ENCODE data around the gene NLGN1. TPM values are rescaled to one million over a fixed set of nuclear protein-coding genes. Genes with fewer than 3 reads are reported as not detected.

Gene NLGN1
- total and polyA plus RNA-seq, 9 of the 15 experiments (the other 6 are each of a cell fraction or from before 2014, with no cell fraction given): under 0.01 to 0.01 TPM; not detected in 7

DNA sequence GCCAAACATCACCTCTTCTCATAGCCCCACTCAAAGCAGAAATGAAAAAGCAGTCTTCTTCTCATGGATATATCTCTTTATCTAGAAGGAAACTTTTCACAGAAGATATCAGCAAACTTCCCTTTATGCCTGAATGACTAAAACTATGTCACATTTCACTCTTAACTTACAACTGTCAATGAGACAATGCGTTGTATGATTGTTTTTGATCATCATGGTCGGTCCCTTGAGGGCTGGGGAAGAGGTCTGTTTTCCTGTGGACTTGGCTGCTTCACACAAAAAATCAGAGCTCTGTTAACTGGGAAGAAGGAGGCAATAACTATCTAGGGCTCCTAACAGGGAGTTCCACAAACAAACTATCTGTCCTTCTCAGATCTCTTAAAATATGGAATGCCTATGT lies 5.1 kb downstream of the NLGN1 start (continued):
- no peak for TF ChIP-seq DMBX1 (CRISPR knock-in tag; IDR thresholded peaks at IDR 0.05; ENCODE audit: borderline replicate concordance)
- TF ChIP-seq MCM3 (IDR thresholded peaks at IDR 0.05): no peak
- TF ChIP-seq RBBP5 (IDR thresholded peaks at IDR 0.05; ENCODE audit: borderline replicate concordance, insufficient read depth, low read length, poor library complexity, severe bottlenecking): no peak
- TF ChIP-seq CHD1 (IDR thresholded peaks at IDR 0.05; ENCODE audit: low read length): no peak

DNA sequence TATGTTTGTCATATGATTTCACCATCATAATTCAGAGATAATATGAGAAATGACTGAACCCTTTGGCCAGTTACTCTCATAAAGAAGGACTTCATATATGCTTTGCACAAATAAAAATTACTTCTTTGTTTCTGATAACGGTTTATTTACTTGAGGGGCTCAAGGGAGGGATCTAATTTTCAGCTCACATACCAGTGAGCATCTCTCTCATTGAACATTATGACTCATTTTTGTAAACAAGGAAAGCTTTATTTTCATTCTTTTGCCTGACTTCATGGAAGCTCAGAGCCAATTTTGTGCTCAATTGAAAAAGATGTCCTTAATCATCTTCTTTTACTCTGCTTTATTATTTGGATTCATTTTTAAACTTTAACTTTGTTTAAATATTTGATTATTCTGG lies 5.8 kb downstream of the NLGN1 start:
- no peak for TF ChIP-seq BRD4 (IDR thresholded peaks at IDR 0.05)
- 0% methylated on average over 1 of the region's 1 CpG for WGBS (ENCODE audit: insufficient coverage, low coverage, missing lambda C conversion rate)
- H3K4me2 ChIP-seq (ENCODE audit: insufficient read depth, low read length): no peak overlapping the region

GRCh38 chr3:173404156-173404555 lies 6.6 kb downstream of the NLGN1 start:
- no peak for DNase-seq (ENCODE audit: extremely low read depth in 1 of 4, low spot score in 3 of 4)
- no peaks in the 10 kb centered on the region for H3K27me3 ChIP-seq (ENCODE audit: control insufficient read depth in 2 of 2, insufficient read depth in 2 of 2, low read length in 2 of 2)
- H3K4me3 ChIP-seq: no peak overlapping the region
- in situ Hi-C loops (cut with MboI) (no loop called here), intact Hi-C loops (cut with micrococcal nuclease) (no loop called here)
- no peaks in the 10 kb centered on the region for H3K4me1 ChIP-seq (replicated peaks in 1 of 2; ENCODE audit: control insufficient read depth in 2 of 2, insufficient read depth in 2 of 2, low read length in 2 of 2)
- H4K20me1 ChIP-seq (replicated peaks; ENCODE audit: control insufficient read depth, insufficient read depth, low read length): no peaks in the 10 kb centered on the region
- no peak overlapping the region for H3K4me2 ChIP-seq (ENCODE audit: insufficient read depth, low read length)
- no peak overlapping the region for H3K9ac ChIP-seq (ENCODE audit: insufficient read depth in 1 of 2, low read depth in 2 of 2, low read length in 2 of 2)
- CTCF ChIA-PET (ENCODE audit: low intra/inter-chr PET ratio): no interaction called here
- H2AFZ ChIP-seq (ENCODE audit: low read depth, low read length): no peak overlapping the region
- BruUV-seq (replicated peaks): no TSS peak
- H3K9me3 ChIP-seq (replicated peaks; ENCODE audit: control insufficient read depth, insufficient read depth, low read depth, low read length): no peaks in the 10 kb centered on the region
- no peaks in the 10 kb centered on the region for H3K79me2 ChIP-seq (ENCODE audit: control insufficient read depth, insufficient read depth, low read length)
- POLR2A ChIA-PET: no interaction called here
- H3K36me3 ChIP-seq (ENCODE audit: control insufficient read depth, insufficient read depth, low read length): no peaks in the 10 kb centered on the region
- ATAC-seq: no peak
- no peaks in the 10 kb centered on the region for H3K9me1 ChIP-seq (ENCODE audit: control insufficient read depth, insufficient read depth, low read length)
- FAIRE-seq: no peak
- H3K27ac ChIP-seq (ENCODE audit: extremely low read depth, low read depth, low read length): no peak overlapping the region
- WGBS (ENCODE audit: insufficient coverage, low coverage, missing lambda C conversion rate): 7% methylated on average over 1 of the region's 1 CpG
- TF ChIP-seq PATZ1 (CRISPR knock-in tag; IDR thresholded peaks at IDR 0.05; ENCODE audit: borderline replicate concordance) (no peak), CXXC5 (CRISPR knock-in tag; IDR thresholded peaks at IDR 0.05) (no peak), ZEB2 (IDR thresholded peaks at IDR 0.05) (no peak), ZNF12 (CRISPR knock-in tag; IDR thresholded peaks at IDR 0.05) (no peak), KHSRP (IDR thresholded peaks at IDR 0.05) (no peak), YBX1 (IDR thresholded peaks at IDR 0.05) (no peak)
- TF ChIP-seq, protein P1, sequence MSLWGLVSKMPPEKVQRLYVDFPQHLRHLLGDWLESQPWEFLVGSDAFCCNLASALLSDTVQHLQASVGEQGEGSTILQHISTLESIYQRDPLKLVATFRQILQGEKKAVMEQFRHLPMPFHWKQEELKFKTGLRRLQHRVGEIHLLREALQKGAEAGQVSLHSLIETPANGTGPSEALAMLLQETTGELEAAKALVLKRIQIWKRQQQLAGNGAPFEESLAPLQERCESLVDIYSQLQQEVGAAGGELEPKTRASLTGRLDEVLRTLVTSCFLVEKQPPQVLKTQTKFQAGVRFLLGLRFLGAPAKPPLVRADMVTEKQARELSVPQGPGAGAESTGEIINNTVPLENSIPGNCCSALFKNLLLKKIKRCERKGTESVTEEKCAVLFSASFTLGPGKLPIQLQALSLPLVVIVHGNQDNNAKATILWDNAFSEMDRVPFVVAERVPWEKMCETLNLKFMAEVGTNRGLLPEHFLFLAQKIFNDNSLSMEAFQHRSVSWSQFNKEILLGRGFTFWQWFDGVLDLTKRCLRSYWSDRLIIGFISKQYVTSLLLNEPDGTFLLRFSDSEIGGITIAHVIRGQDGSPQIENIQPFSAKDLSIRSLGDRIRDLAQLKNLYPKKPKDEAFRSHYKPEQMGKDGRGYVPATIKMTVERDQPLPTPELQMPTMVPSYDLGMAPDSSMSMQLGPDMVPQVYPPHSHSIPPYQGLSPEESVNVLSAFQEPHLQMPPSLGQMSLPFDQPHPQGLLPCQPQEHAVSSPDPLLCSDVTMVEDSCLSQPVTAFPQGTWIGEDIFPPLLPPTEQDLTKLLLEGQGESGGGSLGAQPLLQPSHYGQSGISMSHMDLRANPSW (CRISPR knock-in tag; IDR thresholded peaks at IDR 0.05): no peak

More for the DNA sequence above, 5.8 kb downstream of the NLGN1 start:
- CTCF ChIA-PET (ENCODE audit: low intra/inter-chr PET ratio): no interaction called here
- no peak overlapping the region for H2AFZ ChIP-seq (ENCODE audit: low read depth, low read length)
- no peak overlapping the region for H3K9ac ChIP-seq (ENCODE audit: insufficient read depth in 1 of 2, low read depth in 2 of 2, low read length in 2 of 2)
- H3K27ac ChIP-seq (ENCODE audit: extremely low read depth, low read depth, low read length): no peak overlapping the region
- H3K9me3 ChIP-seq (replicated peaks; ENCODE audit: control insufficient read depth, insufficient read depth, low read depth, low read length): no peaks in the 10 kb centered on the region
- FAIRE-seq (no peak), DNase-seq (ENCODE audit: extremely low read depth in 1 of 4, low spot score in 3 of 4) (no peak), ATAC-seq (no peak)
- H3K79me2 ChIP-seq (ENCODE audit: control insufficient read depth, insufficient read depth, low read length): no peaks in the 10 kb centered on the region
- no peaks in the 10 kb centered on the region for H3K36me3 ChIP-seq (ENCODE audit: control insufficient read depth, insufficient read depth, low read length)
- H4K20me1 ChIP-seq (replicated peaks; ENCODE audit: control insufficient read depth, insufficient read depth, low read length): no peaks in the 10 kb centered on the region
- H3K27me3 ChIP-seq (ENCODE audit: control insufficient read depth in 2 of 2, insufficient read depth in 2 of 2, low read length in 2 of 2): no peaks in the 10 kb centered on the region
- POLR2A ChIA-PET: no interaction called here
- no TSS peak for BruUV-seq (replicated peaks)
- intact Hi-C loops (cut with micrococcal nuclease) (no loop called here), in situ Hi-C loops (cut with MboI) (no loop called here)
- no peaks in the 10 kb centered on the region for H3K4me1 ChIP-seq (replicated peaks in 1 of 2; ENCODE audit: control insufficient read depth in 2 of 2, insufficient read depth in 2 of 2, low read length in 2 of 2)
- H3K9me1 ChIP-seq (ENCODE audit: control insufficient read depth, insufficient read depth, low read length): no peaks in the 10 kb centered on the region
- H3K4me3 ChIP-seq: no peak overlapping the region
